Hematopoietic multipotent progenitor cell treated with erythropoietin and hydrocortisone succinate and interleukin-3 and kit ligand, for 15 days (in vitro differentiated cells): Measurements from ENCODE around the gene DOCK2.

Experiments used
- DNase-seq: peaks from one replicate; pipeline ENCODE4 v3.0.0-alpha.2; 2015; ENCODE audit warnings: low spot score

Gene DOCK2

GRCh38 chr5:169905017-169905416 is 267.9 kb downstream of the DOCK2 start:
- DNase-seq = no peak

- no peak for DNase-seq
Observed at GRCh38 chr5:169906745-169907649, 269.9 kb downstream of the DOCK2 start.

- DNase-seq = no peak
Observed at GRCh38 chr5:169908864-169909263, 271.8 kb downstream of the DOCK2 start.

GRCh38 chr5:169909945-169910344 is 272.9 kb downstream of the DOCK2 start:
- no peak for DNase-seq

GRCh38 chr5:169910393-169910792 is 273.3 kb downstream of the DOCK2 start:
- DNase-seq = no peak

GRCh38 chr5:169911448-169912212 is 274.6 kb downstream of the DOCK2 start:
- no peak for DNase-seq

- no peak for DNase-seq
Observed at GRCh38 chr5:169913479-169913878, 276.4 kb downstream of the DOCK2 start.

- DNase-seq = no peak
Observed at GRCh38 chr5:169914766-169915165, 277.7 kb downstream of the DOCK2 start.

- DNase-seq = no peak
Observed at GRCh38 chr5:169917500-169917899, 280.4 kb downstream of the DOCK2 start.

GRCh38 chr5:169918228-169918627 is 281.2 kb downstream of the DOCK2 start:
- DNase-seq = no peak

GRCh38 chr5:169920474-169920873 is 283.4 kb downstream of the DOCK2 start:
- DNase-seq = no peak

- DNase-seq = no peak
Observed at GRCh38 chr5:169921384-169921783, 284.3 kb downstream of the DOCK2 start.

- DNase-seq = no peak
Observed at GRCh38 chr5:169921949-169922348, 284.9 kb downstream of the DOCK2 start.

- no peak for DNase-seq
Observed at GRCh38 chr5:169922474-169922873, 285.4 kb downstream of the DOCK2 start.

GRCh38 chr5:169923988-169924387 is 286.9 kb downstream of the DOCK2 start:
- DNase-seq = no peak

- no peak for DNase-seq
Observed at GRCh38 chr5:169933127-169933526, 296.1 kb downstream of the DOCK2 start.

GRCh38 chr5:169933616-169934015 is 296.5 kb downstream of the DOCK2 start:
- no peak for DNase-seq

GRCh38 chr5:169934990-169935389 is 297.9 kb downstream of the DOCK2 start:
- DNase-seq = no peak

GRCh38 chr5:169935762-169936161 is 298.7 kb downstream of the DOCK2 start:
- DNase-seq = no peak

- DNase-seq = no peak
Observed at GRCh38 chr5:169938439-169938838, 301.4 kb downstream of the DOCK2 start.

- no peak for DNase-seq
Observed at GRCh38 chr5:169939731-169940130, 302.7 kb downstream of the DOCK2 start.

- DNase-seq = no peak
Observed at GRCh38 chr5:169941542-169941941, 304.5 kb downstream of the DOCK2 start.

- DNase-seq = no peak
Observed at GRCh38 chr5:169942181-169942580, 305.1 kb downstream of the DOCK2 start.
